SH-SY5Y (cell line): ENCODE data around the gene IGF1.

Experiments used
- GATA2 ChIP-seq: IDR thresholded peaks from 2 replicates; pipeline ENCODE4 v1.6.1; 2011; ENCODE audit warnings: mild to moderate bottlenecking, low read depth, low read length
- GATA3 ChIP-seq: IDR thresholded peaks from 2 replicates; pipeline ENCODE4 v1.6.1; 2011; ENCODE audit warnings: low read depth, mild to moderate bottlenecking, low read length, moderate library complexity

- TF ChIP-seq GATA3 = no peak
- TF ChIP-seq GATA2 = no peak
Observed at GRCh38 chr12:102347811-102348210, 132.6 kb downstream of the IGF1 start.
